ENCODE measurements around the gene LTC4S.

LTC4S gene

DNA sequence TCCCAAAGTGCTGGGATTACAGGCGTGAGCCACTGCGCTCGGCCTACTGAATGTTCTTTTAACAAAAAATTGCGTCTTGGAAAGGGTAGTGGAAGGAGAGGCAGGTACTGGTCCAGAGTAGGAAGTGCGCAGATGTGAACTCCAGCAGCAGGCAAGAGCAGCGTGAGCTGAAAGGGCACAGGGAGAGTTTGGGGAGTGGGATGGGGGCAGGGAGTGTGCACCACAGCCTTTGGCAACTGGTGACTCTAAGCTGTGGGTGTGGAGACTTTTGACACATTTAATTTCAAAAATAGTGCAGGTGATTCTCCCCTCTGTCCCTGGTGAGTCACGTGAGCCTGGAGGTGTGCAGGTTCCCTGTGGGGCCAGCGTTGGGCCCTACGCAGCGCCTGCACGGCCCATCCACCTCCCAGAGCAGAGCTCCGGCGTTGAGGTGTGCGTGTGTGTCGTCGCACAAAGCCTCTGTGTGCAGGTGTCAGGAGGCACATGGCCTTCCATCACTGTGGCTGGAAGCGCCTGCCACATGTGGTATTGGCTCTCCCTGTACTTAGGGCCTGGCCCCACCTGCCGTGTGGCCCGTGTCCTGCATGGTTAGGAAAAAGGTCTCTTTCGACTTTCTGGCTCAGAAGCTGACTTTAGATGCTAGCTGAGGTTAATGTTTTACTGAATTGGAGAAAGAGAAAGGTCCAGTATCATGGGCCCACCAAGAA lies 38.4 kb downstream of the LTC4S start:
- H3K4me1 ChIP-seq (ENCODE audit: insufficient read depth, low read length), result peaks cover 12% of the 10 kb centered on the region
- no peak overlapping the region for H3K27ac ChIP-seq (ENCODE audit: low read length)
- no peak for DNase-seq
- H2AFZ ChIP-seq (ENCODE audit: low read depth, low read length), result no peak overlapping the region
- ATAC-seq (ENCODE audit: insufficient read depth, low read depth), result no peak
- no peaks in the 10 kb centered on the region for H3K79me2 ChIP-seq (ENCODE audit: insufficient read depth, low read length)
- no peak overlapping the region; the same call in 1 of the 2 replicates for H3K9ac ChIP-seq (ENCODE audit: low read depth, low read length)
- peaks cover 71% of the 10 kb centered on the region for H3K36me3 ChIP-seq (ENCODE audit: insufficient read depth, low read length)
- no peaks in the 10 kb centered on the region for H3K27me3 ChIP-seq (ENCODE audit: insufficient read depth, low read length, poor library complexity)
- no peaks in the 10 kb centered on the region for H3K9me3 ChIP-seq (ENCODE audit: insufficient read depth, low read length, severe bottlenecking)
- no peak overlapping the region for H3K4me3 ChIP-seq (ENCODE audit: low read depth in 1 of 2, low read length in 2 of 2)
- TF ChIP-seq, protein P1, sequence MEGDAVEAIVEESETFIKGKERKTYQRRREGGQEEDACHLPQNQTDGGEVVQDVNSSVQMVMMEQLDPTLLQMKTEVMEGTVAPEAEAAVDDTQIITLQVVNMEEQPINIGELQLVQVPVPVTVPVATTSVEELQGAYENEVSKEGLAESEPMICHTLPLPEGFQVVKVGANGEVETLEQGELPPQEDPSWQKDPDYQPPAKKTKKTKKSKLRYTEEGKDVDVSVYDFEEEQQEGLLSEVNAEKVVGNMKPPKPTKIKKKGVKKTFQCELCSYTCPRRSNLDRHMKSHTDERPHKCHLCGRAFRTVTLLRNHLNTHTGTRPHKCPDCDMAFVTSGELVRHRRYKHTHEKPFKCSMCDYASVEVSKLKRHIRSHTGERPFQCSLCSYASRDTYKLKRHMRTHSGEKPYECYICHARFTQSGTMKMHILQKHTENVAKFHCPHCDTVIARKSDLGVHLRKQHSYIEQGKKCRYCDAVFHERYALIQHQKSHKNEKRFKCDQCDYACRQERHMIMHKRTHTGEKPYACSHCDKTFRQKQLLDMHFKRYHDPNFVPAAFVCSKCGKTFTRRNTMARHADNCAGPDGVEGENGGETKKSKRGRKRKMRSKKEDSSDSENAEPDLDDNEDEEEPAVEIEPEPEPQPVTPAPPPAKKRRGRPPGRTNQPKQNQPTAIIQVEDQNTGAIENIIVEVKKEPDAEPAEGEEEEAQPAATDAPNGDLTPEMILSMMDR (IDR thresholded peaks at IDR 0.05; ENCODE audit: borderline replicate concordance, extremely low read depth, low read length, poor library complexity, severe bottlenecking), result no peak
- no peak for TF ChIP-seq EZH2 (IDR thresholded peaks at IDR 0.05; ENCODE audit: borderline replicate concordance, low read depth, low read length, severe bottlenecking)
- no peak overlapping the region for H3K4me2 ChIP-seq (ENCODE audit: insufficient read depth, low read length)
- H4K20me1 ChIP-seq (ENCODE audit: insufficient read depth, low read length), result no peaks in the 10 kb centered on the region

- Histone ChIP-seq H2AFZ (ENCODE audit: low read depth, low read length) (no peak overlapping the region), H3K79me2 (ENCODE audit: insufficient read depth, low read length) (no peaks in the 10 kb centered on the region), H3K27ac (ENCODE audit: low read length) (no peak overlapping the region), H4K20me1 (ENCODE audit: insufficient read depth, low read length) (no peaks in the 10 kb centered on the region), H3K36me3 (ENCODE audit: insufficient read depth, low read length) (peaks cover 73% of the 10 kb centered on the region), H3K4me3 (ENCODE audit: low read depth in 1 of 2, low read length in 2 of 2) (no peak overlapping the region), H3K4me2 (ENCODE audit: insufficient read depth, low read length) (no peak overlapping the region), H3K9me3 (ENCODE audit: insufficient read depth, low read length, severe bottlenecking) (no peaks in the 10 kb centered on the region), H3K27me3 (ENCODE audit: insufficient read depth, low read length, poor library complexity) (no peaks in the 10 kb centered on the region), H3K9ac (ENCODE audit: low read depth, low read length) (no peak overlapping the region), H3K4me1 (ENCODE audit: insufficient read depth, low read length) (peaks cover 12% of the 10 kb centered on the region)
- ATAC-seq (ENCODE audit: insufficient read depth, low read depth) (no peak), DNase-seq (no peak)
- TF ChIP-seq, protein P1 (IDR thresholded peaks at IDR 0.05; ENCODE audit: borderline replicate concordance, extremely low read depth, low read length, poor library complexity, severe bottlenecking), result no peak
- no peak for TF ChIP-seq EZH2 (IDR thresholded peaks at IDR 0.05; ENCODE audit: borderline replicate concordance, low read depth, low read length, severe bottlenecking)
Measured at GRCh38 chr5:179833056-179833708, 39.4 kb downstream of the LTC4S start.

DNA sequence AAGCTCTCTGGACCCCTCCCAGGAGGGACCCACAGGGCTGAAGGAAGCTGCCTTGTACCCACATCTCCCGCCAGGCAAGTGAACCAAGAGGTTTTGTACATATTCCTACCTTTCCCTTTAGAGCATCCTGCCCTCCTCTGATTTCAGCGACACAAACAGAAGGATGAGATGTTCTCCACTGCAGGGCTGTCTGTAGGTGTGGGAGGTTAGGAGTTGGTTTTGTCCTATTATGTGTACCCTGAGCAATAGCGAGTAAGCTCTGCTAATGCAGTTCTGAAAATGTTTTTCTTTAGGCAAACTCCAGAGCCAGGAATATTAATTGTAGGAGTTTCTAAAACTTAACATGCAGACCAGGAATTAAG lies 39.9 kb downstream of the LTC4S start:
- Histone ChIP-seq H3K4me1 (ENCODE audit: insufficient read depth, low read length) (peaks cover 12% of the 10 kb centered on the region), H3K4me3 (ENCODE audit: low read depth in 1 of 2, low read length in 2 of 2) (no peak overlapping the region), H3K4me2 (ENCODE audit: insufficient read depth, low read length) (no peak overlapping the region), H3K9me3 (ENCODE audit: insufficient read depth, low read length, severe bottlenecking) (no peaks in the 10 kb centered on the region), H3K79me2 (ENCODE audit: insufficient read depth, low read length) (no peaks in the 10 kb centered on the region), H3K36me3 (ENCODE audit: insufficient read depth, low read length) (peaks cover 73% of the 10 kb centered on the region), H3K27ac (ENCODE audit: low read length) (no peak overlapping the region), H2AFZ (ENCODE audit: low read depth, low read length) (no peak overlapping the region), H3K9ac (ENCODE audit: low read depth, low read length) (no peak overlapping the region), H4K20me1 (ENCODE audit: insufficient read depth, low read length) (no peaks in the 10 kb centered on the region), H3K27me3 (ENCODE audit: insufficient read depth, low read length, poor library complexity) (no peaks in the 10 kb centered on the region)
- TF ChIP-seq, protein P1 (IDR thresholded peaks at IDR 0.05; ENCODE audit: borderline replicate concordance, extremely low read depth, low read length, poor library complexity, severe bottlenecking), result no peak
- no peak for TF ChIP-seq EZH2 (IDR thresholded peaks at IDR 0.05; ENCODE audit: borderline replicate concordance, low read depth, low read length, severe bottlenecking)
- ATAC-seq (ENCODE audit: insufficient read depth, low read depth) (no peak), DNase-seq (no peak)
